ENCODE measurements around the gene ZNF653. TPM values are rescaled to one million over a fixed set of nuclear protein-coding genes. Genes with fewer than 3 reads are reported as not detected.

The ZNF653 gene
- total and polyA plus RNA-seq, 9 of the 15 experiments (the other 6 are each of a cell fraction or from before 2014, with no cell fraction given) = 1.6 to 8.0 (median 4.2) TPM; not detected in 2

DNA sequence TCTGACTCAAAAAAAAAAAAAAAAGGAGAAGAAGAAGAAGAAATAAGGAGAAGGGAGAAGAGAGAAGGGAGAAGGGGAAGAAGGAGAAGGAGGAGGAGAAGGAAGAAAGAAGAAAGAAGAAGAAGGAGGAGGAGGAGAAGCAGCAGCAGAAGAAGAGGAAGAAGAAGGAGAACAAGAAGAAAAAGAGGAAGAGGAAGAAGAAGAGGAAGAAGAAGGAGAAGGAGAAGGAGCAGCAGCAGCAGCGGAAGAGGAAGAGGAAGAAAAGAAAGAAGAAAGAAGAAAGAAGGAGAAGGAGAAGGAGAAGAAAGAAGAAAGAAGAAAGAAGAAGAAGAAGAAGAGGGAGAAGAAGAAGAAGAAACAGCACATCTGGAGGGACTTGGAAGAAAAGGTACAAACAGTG lies 28.9 kb upstream of the ZNF653 start (continued):
- TF ChIP-seq SPI1 (IDR thresholded peaks at IDR 0.05; ENCODE audit: borderline replicate concordance, low read depth, low read length) = peak; percentile 75
- peak; percentile 91 for TF ChIP-seq MTA1 (IDR thresholded peaks at IDR 0.05; ENCODE audit: borderline replicate concordance)
- no peak for TF ChIP-seq ZNF668 (CRISPR knock-in tag; IDR thresholded peaks at IDR 0.05)
- TF ChIP-seq, protein P1, sequence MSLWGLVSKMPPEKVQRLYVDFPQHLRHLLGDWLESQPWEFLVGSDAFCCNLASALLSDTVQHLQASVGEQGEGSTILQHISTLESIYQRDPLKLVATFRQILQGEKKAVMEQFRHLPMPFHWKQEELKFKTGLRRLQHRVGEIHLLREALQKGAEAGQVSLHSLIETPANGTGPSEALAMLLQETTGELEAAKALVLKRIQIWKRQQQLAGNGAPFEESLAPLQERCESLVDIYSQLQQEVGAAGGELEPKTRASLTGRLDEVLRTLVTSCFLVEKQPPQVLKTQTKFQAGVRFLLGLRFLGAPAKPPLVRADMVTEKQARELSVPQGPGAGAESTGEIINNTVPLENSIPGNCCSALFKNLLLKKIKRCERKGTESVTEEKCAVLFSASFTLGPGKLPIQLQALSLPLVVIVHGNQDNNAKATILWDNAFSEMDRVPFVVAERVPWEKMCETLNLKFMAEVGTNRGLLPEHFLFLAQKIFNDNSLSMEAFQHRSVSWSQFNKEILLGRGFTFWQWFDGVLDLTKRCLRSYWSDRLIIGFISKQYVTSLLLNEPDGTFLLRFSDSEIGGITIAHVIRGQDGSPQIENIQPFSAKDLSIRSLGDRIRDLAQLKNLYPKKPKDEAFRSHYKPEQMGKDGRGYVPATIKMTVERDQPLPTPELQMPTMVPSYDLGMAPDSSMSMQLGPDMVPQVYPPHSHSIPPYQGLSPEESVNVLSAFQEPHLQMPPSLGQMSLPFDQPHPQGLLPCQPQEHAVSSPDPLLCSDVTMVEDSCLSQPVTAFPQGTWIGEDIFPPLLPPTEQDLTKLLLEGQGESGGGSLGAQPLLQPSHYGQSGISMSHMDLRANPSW (CRISPR knock-in tag; IDR thresholded peaks at IDR 0.05) = no peak
- TF ChIP-seq RUNX1 (IDR thresholded peaks at IDR 0.05; ENCODE audit: low read depth) = no peak
- TF ChIP-seq EHMT2 (IDR thresholded peaks at IDR 0.05) = peak; percentile 62; the same call in 1 of the 2 replicates
- no peak for TF ChIP-seq POU5F1 (IDR thresholded peaks at IDR 0.05; ENCODE audit: borderline replicate concordance, low read depth, low read length, partially characterized antibody)
- TF ChIP-seq, protein P2, sequence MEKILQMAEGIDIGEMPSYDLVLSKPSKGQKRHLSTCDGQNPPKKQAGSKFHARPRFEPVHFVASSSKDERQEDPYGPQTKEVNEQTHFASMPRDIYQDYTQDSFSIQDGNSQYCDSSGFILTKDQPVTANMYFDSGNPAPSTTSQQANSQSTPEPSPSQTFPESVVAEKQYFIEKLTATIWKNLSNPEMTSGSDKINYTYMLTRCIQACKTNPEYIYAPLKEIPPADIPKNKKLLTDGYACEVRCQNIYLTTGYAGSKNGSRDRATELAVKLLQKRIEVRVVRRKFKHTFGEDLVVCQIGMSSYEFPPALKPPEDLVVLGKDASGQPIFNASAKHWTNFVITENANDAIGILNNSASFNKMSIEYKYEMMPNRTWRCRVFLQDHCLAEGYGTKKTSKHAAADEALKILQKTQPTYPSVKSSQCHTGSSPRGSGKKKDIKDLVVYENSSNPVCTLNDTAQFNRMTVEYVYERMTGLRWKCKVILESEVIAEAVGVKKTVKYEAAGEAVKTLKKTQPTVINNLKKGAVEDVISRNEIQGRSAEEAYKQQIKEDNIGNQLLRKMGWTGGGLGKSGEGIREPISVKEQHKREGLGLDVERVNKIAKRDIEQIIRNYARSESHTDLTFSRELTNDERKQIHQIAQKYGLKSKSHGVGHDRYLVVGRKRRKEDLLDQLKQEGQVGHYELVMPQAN (IDR thresholded peaks at IDR 0.05; ENCODE audit: borderline replicate concordance) = 0 out of 2 replicates have a peak, but pooled peaks have one; percentile 41
- TF ChIP-seq RFX7 (CRISPR knock-in tag; IDR thresholded peaks at IDR 0.05) = no peak
- peak; percentile 12 for TF ChIP-seq RBM39 (optimal IDR thresholded peaks at IDR 0.05; ENCODE audit: low read depth, low read length)
- TF ChIP-seq, protein P3, sequence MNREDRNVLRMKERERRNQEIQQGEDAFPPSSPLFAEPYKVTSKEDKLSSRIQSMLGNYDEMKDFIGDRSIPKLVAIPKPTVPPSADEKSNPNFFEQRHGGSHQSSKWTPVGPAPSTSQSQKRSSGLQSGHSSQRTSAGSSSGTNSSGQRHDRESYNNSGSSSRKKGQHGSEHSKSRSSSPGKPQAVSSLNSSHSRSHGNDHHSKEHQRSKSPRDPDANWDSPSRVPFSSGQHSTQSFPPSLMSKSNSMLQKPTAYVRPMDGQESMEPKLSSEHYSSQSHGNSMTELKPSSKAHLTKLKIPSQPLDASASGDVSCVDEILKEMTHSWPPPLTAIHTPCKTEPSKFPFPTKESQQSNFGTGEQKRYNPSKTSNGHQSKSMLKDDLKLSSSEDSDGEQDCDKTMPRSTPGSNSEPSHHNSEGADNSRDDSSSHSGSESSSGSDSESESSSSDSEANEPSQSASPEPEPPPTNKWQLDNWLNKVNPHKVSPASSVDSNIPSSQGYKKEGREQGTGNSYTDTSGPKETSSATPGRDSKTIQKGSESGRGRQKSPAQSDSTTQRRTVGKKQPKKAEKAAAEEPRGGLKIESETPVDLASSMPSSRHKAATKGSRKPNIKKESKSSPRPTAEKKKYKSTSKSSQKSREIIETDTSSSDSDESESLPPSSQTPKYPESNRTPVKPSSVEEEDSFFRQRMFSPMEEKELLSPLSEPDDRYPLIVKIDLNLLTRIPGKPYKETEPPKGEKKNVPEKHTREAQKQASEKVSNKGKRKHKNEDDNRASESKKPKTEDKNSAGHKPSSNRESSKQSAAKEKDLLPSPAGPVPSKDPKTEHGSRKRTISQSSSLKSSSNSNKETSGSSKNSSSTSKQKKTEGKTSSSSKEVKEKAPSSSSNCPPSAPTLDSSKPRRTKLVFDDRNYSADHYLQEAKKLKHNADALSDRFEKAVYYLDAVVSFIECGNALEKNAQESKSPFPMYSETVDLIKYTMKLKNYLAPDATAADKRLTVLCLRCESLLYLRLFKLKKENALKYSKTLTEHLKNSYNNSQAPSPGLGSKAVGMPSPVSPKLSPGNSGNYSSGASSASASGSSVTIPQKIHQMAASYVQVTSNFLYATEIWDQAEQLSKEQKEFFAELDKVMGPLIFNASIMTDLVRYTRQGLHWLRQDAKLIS (CRISPR knock-in tag; IDR thresholded peaks at IDR 0.05) = no peak
- no peak for TF ChIP-seq POLR2A (conservative IDR thresholded peaks at IDR 0.05)
- TF ChIP-seq ZNF696 (CRISPR knock-in tag; conservative IDR thresholded peaks at IDR 0.05) = no peak
- TF ChIP-seq SMAD4 (CRISPR knock-in tag; conservative IDR thresholded peaks at IDR 0.05) = no peak
- TF ChIP-seq TAL1 (IDR thresholded peaks at IDR 0.05) = no peak
- TF ChIP-seq, protein P4, sequence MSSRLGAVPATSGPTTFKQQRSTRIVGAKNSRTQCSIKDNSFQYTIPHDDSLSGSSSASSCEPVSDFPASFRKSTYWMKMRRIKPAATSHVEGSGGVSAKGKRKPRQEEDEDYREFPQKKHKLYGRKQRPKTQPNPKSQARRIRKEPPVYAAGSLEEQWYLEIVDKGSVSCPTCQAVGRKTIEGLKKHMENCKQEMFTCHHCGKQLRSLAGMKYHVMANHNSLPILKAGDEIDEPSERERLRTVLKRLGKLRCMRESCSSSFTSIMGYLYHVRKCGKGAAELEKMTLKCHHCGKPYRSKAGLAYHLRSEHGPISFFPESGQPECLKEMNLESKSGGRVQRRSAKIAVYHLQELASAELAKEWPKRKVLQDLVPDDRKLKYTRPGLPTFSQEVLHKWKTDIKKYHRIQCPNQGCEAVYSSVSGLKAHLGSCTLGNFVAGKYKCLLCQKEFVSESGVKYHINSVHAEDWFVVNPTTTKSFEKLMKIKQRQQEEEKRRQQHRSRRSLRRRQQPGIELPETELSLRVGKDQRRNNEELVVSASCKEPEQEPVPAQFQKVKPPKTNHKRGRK (tag; IDR thresholded peaks at IDR 0.05) = peak; percentile 97
- peak; percentile 78 for TF ChIP-seq GATAD2A (IDR thresholded peaks at IDR 0.05)
- TF ChIP-seq HDAC6 (IDR thresholded peaks at IDR 0.05; ENCODE audit: low read depth, low read length) = no peak
- TF ChIP-seq, protein P5, sequence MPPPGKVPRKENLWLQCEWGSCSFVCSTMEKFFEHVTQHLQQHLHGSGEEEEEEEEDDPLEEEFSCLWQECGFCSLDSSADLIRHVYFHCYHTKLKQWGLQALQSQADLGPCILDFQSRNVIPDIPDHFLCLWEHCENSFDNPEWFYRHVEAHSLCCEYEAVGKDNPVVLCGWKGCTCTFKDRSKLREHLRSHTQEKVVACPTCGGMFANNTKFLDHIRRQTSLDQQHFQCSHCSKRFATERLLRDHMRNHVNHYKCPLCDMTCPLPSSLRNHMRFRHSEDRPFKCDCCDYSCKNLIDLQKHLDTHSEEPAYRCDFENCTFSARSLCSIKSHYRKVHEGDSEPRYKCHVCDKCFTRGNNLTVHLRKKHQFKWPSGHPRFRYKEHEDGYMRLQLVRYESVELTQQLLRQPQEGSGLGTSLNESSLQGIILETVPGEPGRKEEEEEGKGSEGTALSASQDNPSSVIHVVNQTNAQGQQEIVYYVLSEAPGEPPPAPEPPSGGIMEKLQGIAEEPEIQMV (tag; conservative IDR thresholded peaks at IDR 0.05; ENCODE audit: low read depth) = peak; percentile 53

All from K562 (cell line).